Measurements from ENCODE around the gene LRRC75B.
"Not testable (repeated sequence)": the region's sequence is repeated elsewhere in the genome, so short reads cannot be mapped to it uniquely, and the experiment has no call there.

Gene LRRC75B

GRCh38 chr22:24555165-24556039 is 37.5 kb downstream of the LRRC75B start, which contains the start of gene SNRPD3:
TSS of gene SNRPD3 (plus strand) at chr22:24555999. CDS start at chr22:24557675, 1,676 bp downstream.
- no peaks in the 10 kb centered on the region for H3K27me3 ChIP-seq (ENCODE audit: insufficient read depth, low read length)
- peak within 1 kb of the TSS; percentile 91 for H3K27ac ChIP-seq (ENCODE audit: low read depth, low read length, poor library complexity, severe bottlenecking)
- 0 out of 2 replicates have a peak within 1 kb of the TSS, but pooled peaks have one; percentile 50 for H2AFZ ChIP-seq (ENCODE audit: low read length)
- H3K4me3 ChIP-seq (ENCODE audit: low read depth, low read length, poor library complexity, severe bottlenecking), result peak within 1 kb of the TSS; percentile 89
- peaks cover 47% of the 10 kb centered on the region for H3K36me3 ChIP-seq (ENCODE audit: insufficient read depth, low read length)
- H3K4me2 ChIP-seq (ENCODE audit: low read length), result peak within 1 kb of the TSS; percentile 97
- TF ChIP-seq, protein P1, sequence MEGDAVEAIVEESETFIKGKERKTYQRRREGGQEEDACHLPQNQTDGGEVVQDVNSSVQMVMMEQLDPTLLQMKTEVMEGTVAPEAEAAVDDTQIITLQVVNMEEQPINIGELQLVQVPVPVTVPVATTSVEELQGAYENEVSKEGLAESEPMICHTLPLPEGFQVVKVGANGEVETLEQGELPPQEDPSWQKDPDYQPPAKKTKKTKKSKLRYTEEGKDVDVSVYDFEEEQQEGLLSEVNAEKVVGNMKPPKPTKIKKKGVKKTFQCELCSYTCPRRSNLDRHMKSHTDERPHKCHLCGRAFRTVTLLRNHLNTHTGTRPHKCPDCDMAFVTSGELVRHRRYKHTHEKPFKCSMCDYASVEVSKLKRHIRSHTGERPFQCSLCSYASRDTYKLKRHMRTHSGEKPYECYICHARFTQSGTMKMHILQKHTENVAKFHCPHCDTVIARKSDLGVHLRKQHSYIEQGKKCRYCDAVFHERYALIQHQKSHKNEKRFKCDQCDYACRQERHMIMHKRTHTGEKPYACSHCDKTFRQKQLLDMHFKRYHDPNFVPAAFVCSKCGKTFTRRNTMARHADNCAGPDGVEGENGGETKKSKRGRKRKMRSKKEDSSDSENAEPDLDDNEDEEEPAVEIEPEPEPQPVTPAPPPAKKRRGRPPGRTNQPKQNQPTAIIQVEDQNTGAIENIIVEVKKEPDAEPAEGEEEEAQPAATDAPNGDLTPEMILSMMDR (IDR thresholded peaks at IDR 0.05; ENCODE audit: low read length), result no peak
- TF ChIP-seq EZH2 (IDR thresholded peaks at IDR 0.05; ENCODE audit: borderline replicate concordance, low read length), result no peak
- H3K9ac ChIP-seq (ENCODE audit: low read length), result peak within 1 kb of the TSS; percentile 97
- peaks cover 59% of the 10 kb centered on the region for H3K79me2 ChIP-seq (ENCODE audit: insufficient read depth, low read length)
- no peaks in the 10 kb centered on the region for H3K9me3 ChIP-seq (ENCODE audit: low read length)
- no peaks in the 10 kb centered on the region for H3K9me2 ChIP-seq (ENCODE audit: low read depth, low read length)
- H3K4me1 ChIP-seq (ENCODE audit: insufficient read depth, low read length, severe bottlenecking), result peaks cover 69% of the 10 kb centered on the region
- no peaks in the 10 kb centered on the region for H3F3A ChIP-seq (ENCODE audit: insufficient read depth, low read length)
- H4K20me1 ChIP-seq (ENCODE audit: insufficient read depth, low read length), result no peaks in the 10 kb centered on the region

GRCh38 chr22:24554313-24555164 is 38.3 kb downstream of the LRRC75B start, which contains the start of gene GUCD1:
TSS of gene GUCD1 (minus strand) at chr22:24555138. CDS start at chr22:24554991, 147 bp downstream.
- peak within 1 kb of the TSS; percentile 97 for H3K4me2 ChIP-seq (ENCODE audit: low read length)
- no peaks in the 10 kb centered on the region for H3K27me3 ChIP-seq (ENCODE audit: insufficient read depth, low read length)
- H3K4me3 ChIP-seq (ENCODE audit: low read depth, low read length, poor library complexity, severe bottlenecking), result peak within 1 kb of the TSS; percentile 89
- H2AFZ ChIP-seq (ENCODE audit: low read length), result 0 out of 2 replicates have a peak within 1 kb of the TSS, but pooled peaks have one; percentile 50
- H4K20me1 ChIP-seq (ENCODE audit: insufficient read depth, low read length), result no peaks in the 10 kb centered on the region
- H3K4me1 ChIP-seq (ENCODE audit: insufficient read depth, low read length, severe bottlenecking), result peaks cover 68% of the 10 kb centered on the region
- peak within 1 kb of the TSS; percentile 97 for H3K9ac ChIP-seq (ENCODE audit: low read length)
- H3K27ac ChIP-seq (ENCODE audit: low read depth, low read length, poor library complexity, severe bottlenecking), result peak within 1 kb of the TSS; percentile 91
- H3K79me2 ChIP-seq (ENCODE audit: insufficient read depth, low read length), result peaks cover 56% of the 10 kb centered on the region
- no peaks in the 10 kb centered on the region for H3K9me3 ChIP-seq (ENCODE audit: low read length)
- TF ChIP-seq, protein P1 (IDR thresholded peaks at IDR 0.05; ENCODE audit: low read length), result no peak
- TF ChIP-seq EZH2 (IDR thresholded peaks at IDR 0.05; ENCODE audit: borderline replicate concordance, low read length), result no peak
- no peaks in the 10 kb centered on the region for H3F3A ChIP-seq (ENCODE audit: insufficient read depth, low read length)
- H3K9me2 ChIP-seq (ENCODE audit: low read depth, low read length), result no peaks in the 10 kb centered on the region
- H3K36me3 ChIP-seq (ENCODE audit: insufficient read depth, low read length), result peaks cover 53% of the 10 kb centered on the region

- Histone ChIP-seq H3K4me1 (ENCODE audit: insufficient read depth, low read length, severe bottlenecking) (peaks cover 60% of the 10 kb centered on the region), H3K27ac (ENCODE audit: low read depth, low read length, poor library complexity, severe bottlenecking) (peak overlapping the region; percentile 81), H3K4me2 (ENCODE audit: low read length) (peak overlapping the region; percentile 97), H3K27me3 (ENCODE audit: insufficient read depth, low read length) (no peaks in the 10 kb centered on the region), H3K9me2 (ENCODE audit: low read depth, low read length) (no peaks in the 10 kb centered on the region), H3F3A (ENCODE audit: insufficient read depth, low read length) (no peaks in the 10 kb centered on the region), H3K9me3 (ENCODE audit: low read length) (no peaks in the 10 kb centered on the region), H3K36me3 (ENCODE audit: insufficient read depth, low read length) (peaks cover 53% of the 10 kb centered on the region), H3K9ac (ENCODE audit: low read length) (peak overlapping the region; percentile 96), H3K79me2 (ENCODE audit: insufficient read depth, low read length) (peaks cover 48% of the 10 kb centered on the region), H4K20me1 (ENCODE audit: insufficient read depth, low read length) (no peaks in the 10 kb centered on the region), H2AFZ (ENCODE audit: low read length) (no peak overlapping the region), H3K4me3 (ENCODE audit: low read depth, low read length, poor library complexity, severe bottlenecking) (peak overlapping the region; percentile 89)
- TF ChIP-seq, protein P1 (IDR thresholded peaks at IDR 0.05; ENCODE audit: low read length), result no peak
- TF ChIP-seq EZH2 (IDR thresholded peaks at IDR 0.05; ENCODE audit: borderline replicate concordance, low read length), result no peak
Measured at GRCh38 chr22:24553597-24554312, 39.1 kb downstream of the LRRC75B start.

- Histone ChIP-seq H3K9ac (ENCODE audit: low read length) (peak overlapping the region; percentile 96; the same call in 1 of the 2 replicates), H3K36me3 (ENCODE audit: insufficient read depth, low read length) (peaks cover 52% of the 10 kb centered on the region), H3K4me3 (ENCODE audit: low read depth, low read length, poor library complexity, severe bottlenecking) (peak overlapping the region; percentile 89), H3K27ac (ENCODE audit: low read depth, low read length, poor library complexity, severe bottlenecking) (peak overlapping the region; percentile 81), H3K79me2 (ENCODE audit: insufficient read depth, low read length) (peaks cover 37% of the 10 kb centered on the region), H3K4me2 (ENCODE audit: low read length) (peak overlapping the region; percentile 97), H3K4me1 (ENCODE audit: insufficient read depth, low read length, severe bottlenecking) (peaks cover 49% of the 10 kb centered on the region)
- H3F3A ChIP-seq (ENCODE audit: insufficient read depth, low read length); H3K27me3 ChIP-seq (ENCODE audit: insufficient read depth, low read length); H4K20me1 ChIP-seq (ENCODE audit: insufficient read depth, low read length); H3K9me2 ChIP-seq (ENCODE audit: low read depth, low read length); H3K9me3 ChIP-seq (ENCODE audit: low read length); H2AFZ ChIP-seq (ENCODE audit: low read length): not testable (repeated sequence)
Measured at GRCh38 chr22:24552503-24553286, 40.2 kb downstream of the LRRC75B start.
